NK-92 (cell line): ENCODE measurements around the gene AFF1.
"Not testable (repeated sequence)": the region's sequence is repeated elsewhere in the genome, so short reads cannot be mapped to it uniquely, and the experiment has no call there.

Experiments used
- DNase-seq: peaks from one replicate; lab custom pipeline; 2025; ENCODE audit not compliant: unreplicated experiment; lab: John Stamatoyannopoulos, UW

AFF1 gene

DNA sequence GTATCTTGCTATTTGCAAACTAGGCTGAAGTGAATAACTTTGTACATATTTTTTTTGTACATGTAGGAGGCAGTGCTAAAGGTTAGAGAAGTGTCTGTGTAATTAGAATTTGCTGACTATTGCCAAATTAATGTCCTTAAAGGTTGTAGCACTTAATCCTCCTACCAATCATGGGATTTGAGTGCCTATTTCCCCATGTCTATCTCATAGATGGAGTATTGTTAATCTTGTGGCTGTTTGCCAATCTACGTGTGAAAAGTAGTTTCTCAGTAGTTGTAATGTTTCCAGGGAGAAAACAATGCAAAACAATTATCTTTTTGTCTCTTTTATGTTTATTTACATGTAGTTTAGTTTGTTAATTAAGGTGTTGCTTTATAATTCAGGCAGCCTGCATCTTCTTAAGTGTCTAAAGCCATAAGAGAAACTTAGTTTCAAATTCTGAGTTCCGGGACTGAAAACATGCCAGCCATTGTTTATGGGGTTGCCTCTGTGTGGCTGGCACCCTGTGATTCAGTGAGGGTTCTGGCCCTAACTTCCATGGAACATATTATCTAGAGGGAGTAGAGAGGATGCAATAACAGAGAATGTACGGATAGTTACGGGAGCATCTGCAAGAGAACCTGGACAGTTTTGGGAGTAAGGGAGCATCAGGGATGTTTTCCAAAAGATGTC lies 143.2 kb downstream of the AFF1 start:
- no peak for DNase-seq

DNA sequence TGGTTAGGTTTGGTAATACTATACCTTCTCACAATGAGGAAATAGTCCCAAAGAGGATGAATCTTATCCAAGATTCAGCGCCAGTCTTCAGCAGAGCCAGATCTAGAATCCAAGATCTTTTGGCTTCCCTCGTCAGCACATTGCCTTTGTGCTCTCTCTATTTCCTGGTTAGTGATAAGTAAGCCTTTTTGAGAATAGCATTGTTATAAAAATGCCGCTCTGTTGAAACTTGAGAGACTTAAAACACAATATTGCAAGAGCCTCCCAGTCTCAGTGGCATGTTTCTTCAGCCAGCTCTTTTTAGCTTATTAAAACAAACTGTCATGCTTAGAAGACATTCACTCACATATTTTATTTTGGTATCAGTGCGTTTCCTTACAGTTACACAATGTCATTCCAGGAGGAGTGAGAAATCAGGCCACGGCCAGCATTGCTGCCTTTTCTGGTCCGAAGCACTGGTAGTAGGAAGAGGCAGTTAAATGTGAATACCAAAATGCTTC lies 144.2 kb downstream of the AFF1 start:
- no peak for DNase-seq

DNA sequence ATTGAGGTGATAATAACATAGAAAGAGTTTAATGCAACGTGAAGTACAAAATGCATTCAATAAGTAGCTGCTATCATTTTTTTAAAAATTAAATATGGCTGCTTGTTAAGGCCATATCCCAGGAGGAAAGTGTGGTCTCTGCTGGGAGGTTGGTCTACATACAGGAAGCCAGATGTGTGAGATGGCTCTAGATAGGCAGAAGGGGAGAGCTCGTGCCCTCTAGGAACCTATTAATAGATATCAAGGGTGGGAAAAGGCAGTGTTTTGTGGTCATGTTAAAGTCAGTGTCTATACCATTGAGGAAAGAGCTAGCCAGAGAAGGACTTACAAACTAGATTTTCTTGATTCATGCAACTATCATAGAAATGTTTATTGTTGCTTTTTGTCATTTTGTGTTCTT lies 145.2 kb downstream of the AFF1 start:
- DNase-seq, result no peak

DNA sequence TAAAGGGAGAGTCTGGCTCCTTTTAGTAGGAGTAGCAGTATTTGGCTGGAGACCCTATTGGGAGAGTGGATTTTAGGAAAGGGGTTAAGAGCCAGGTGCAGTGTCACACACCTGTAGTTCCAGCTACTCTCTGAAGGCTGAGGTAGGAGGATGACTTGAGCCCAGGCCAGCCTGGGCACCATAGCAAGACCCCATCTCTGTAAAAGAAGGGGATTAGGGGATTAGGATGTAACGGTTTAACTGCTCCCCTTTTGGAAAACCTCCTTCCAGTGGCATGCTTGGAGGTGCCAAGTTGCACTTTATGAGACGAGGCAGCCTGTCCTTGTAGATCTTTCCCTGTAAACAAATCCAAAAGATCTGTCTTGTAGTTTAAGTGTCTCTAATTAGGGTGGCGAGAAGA lies 145.7 kb downstream of the AFF1 start:
- no peak for DNase-seq

DNA sequence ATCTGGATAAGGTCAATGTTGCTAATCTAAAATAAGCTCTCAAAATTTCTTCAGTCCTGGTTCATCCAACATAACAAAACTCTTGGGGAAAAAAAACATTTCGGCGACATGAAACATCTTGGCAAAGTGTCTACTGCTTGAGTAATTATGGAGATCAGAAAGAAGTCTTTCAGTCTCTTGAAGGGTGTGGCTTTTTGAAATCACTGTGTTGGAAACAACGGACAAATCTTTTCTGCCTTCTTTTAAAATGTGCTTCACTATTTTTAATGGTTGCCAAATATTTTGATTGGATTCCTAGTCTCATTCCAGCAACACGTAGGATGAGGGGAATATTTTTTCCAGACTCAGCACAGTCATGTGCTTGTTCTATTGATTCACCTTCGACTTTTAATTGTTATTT lies 147.0 kb downstream of the AFF1 start:
- no peak for DNase-seq

DNA sequence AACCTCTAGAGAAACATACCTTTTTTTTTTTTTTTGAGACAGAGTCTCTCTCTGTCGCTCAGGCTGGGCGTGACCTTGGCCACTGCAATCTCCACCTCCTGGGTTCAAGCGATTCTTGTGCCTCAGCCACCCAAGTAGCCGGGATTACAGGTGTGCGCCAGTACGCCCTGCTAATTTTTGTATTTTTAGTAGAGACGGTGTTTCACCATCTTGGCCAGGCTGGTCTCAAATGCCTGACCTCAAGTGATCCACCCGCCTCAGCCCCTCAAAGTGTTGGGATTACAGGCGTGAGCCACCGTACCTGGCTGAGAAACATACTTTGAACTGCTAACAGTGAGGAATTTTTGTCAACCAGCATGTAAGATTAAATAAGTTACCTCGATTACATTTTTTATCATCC lies 150.9 kb downstream of the AFF1 start:
- not testable (repeated sequence) for DNase-seq

- DNase-seq, result no peak
These were observed 151.5 kb downstream of the AFF1 start for GRCh38 chr4:87086143-87086805.

- DNase-seq, result no peak
These were observed 152.2 kb downstream of the AFF1 start for GRCh38 chr4:87087015-87087414.

DNA sequence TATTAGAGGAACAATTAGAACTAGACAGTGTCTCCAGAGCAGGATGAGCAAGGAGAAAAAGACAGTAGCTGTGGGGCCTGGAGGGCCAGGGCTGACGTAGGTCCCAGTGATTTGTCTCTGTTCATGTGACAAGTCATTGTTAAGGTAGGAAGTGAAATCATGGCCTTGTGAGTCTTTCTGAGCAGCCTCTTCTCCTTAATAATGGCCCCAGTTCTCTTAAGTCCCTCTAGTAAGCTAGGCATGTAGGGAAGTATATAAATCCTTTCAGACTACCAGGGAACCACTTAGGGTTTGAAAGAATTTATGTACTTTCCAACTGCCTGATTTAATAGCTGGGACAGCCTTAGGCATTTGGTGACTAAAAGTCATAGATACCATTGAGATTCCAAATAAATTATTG lies 152.6 kb downstream of the AFF1 start:
- no peak for DNase-seq

- DNase-seq, result no peak
These were observed 153.4 kb downstream of the AFF1 start for GRCh38 chr4:87088186-87088585.

DNA sequence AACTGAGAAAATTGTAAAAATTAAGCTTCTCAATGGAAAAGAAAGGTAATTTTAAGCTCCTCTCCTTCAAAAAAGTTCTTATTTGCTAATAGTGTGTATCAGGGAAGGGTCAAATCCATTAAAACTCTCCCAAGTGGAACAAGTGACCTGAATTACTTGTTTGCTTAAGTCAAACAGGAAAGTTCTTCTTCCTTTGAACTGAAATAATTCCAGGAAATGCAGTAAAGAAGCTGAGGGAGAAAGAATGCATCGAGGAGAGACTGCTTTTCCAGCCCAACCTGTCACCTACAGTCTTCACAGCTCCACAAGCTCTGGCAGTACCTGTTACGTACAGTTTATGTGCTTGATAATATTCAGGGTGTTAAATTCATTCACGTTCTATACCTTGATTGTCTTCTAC lies 154.6 kb downstream of the AFF1 start:
- DNase-seq, result no peak

DNA sequence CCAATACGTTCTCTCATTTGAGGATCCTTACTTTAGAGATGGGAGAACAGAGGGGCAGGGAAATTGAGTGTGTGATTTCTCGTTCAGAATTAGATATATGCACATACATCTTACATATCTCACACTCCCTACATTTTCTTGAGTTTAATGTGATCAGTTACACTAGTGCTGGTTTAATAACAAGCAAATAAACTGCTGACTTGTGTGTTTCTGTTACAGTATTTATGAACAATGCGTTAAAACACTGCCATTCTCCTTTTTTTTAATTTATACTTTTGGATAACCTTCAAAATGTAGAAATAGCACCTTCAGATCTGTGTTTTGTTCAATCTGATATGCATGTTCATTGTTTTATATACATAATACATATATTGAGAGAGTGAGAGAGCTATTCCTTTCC lies 155.5 kb downstream of the AFF1 start:
- no peak for DNase-seq

DNA sequence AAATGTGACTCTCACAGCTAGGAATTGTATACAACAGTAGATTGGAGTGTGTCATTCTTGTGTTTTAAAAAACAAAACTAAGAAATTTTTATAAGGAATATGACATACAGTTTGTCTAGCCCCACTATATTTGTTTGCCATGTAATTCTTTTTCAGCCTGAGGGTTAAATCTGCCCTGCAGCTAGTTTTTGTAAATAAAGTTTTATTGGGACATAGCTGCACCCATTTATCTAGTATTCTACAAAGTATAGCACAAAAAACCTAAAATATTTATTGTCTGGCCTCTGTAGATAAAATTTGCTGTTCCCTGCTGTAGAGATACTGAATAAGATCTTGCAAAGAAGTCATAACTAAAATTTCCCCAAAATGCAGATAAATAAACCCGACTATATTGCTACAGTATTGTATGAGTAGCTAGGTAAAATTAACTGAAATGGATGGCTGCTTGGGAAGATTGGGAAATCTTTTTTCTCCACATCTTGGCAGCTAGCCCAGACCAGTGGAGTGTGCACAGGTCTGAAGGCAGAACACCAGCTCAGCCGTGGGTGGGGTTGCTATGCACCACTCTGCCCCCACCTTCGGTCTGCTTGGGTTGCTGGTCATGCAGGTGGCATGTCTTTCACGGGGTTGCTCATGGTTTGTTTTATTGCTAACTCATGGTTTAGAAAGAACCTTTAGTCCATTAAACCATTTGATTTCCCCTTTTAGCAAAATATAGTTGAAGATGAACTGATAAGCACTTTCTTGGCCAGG lies 157.8 kb downstream of the AFF1 start:
- no peak for DNase-seq

- DNase-seq, result no peak
These were observed 158.8 kb downstream of the AFF1 start for GRCh38 chr4:87093443-87094123.

DNA sequence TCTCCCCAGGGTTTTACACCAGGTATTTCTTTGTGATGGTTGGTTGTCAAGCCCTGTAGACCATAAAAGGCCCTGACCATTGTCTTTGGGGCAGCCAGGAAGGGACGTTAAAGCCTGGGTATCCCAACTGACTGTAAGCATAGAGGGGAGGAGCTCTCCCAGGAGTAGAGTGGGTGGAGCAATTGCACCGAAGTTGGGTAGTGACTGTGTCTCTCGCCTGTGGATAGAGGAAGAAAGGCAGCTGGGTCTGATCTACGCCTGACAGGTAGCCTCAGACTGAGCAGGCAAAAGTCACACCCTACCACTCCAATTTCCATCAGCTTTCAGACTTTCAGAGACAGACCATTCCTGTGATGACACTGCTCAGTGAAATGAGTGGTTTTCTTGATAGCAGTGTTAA lies 162.3 kb downstream of the AFF1 start:
- no peak for DNase-seq

GRCh38 chr4:87100168-87100567 lies 165.4 kb downstream of the AFF1 start:
- no peak for DNase-seq

DNA sequence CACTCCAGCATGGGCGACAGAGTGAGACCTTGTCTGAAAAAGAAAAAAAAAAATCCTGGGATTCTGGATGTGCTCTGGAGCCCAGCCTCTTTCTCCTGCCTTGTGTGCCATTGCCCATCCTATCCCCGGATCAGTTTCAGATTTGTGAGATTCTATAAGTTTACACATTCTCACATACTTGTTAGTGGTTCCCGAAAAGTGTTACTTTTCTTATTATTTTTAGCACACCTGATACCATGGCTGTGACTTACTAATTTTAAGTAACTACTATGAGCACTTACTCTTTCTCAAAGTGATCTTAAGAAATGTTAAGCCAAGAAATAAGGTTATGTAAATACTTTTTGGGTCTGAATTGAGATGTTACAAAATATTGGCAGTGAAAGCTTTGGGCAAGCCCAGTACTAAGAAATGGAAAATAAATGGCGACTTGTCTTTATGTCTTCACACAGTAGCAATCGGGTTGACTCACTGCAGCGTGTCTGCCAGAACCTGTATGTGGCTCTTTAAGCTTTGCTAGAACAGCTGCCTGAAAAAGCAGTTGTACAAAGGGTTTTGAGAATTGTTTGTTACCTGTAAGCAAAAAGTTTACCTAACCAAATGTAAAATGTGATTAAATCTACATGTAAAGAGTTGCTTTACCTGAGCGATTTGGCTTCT lies 166.9 kb downstream of the AFF1 start:
- no peak for DNase-seq

GRCh38 chr4:87103086-87103485 lies 168.3 kb downstream of the AFF1 start:
- no peak for DNase-seq

DNA sequence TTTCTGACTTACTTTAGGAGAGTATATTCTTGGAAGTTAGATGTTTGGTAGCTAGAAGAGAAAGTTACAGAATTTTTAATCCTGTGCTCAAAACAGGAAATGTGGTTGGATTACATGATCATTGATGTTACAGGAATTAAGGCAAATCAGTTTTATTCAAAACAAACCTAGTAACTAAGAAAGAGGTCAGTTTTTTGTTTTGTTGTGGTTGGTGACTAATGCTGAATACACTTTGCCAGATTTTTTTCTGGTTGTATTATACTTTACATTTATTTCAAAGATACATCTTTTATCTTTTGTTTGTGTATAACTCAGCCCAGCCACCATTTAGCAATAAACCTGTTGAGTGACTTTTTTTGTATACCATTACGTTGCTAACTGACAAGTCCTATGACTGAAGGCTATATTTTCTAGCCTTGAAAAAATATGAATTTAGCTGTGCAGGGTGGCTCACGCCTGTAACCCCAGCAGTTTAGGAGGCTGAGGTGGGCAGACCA lies 168.9 kb downstream of the AFF1 start:
- no peak for DNase-seq

- no peak for DNase-seq
These were observed 170.5 kb downstream of the AFF1 start for GRCh38 chr4:87105101-87105845.
